H1 (cell line): ENCODE measurements around the gene RAD54L. TPM values are rescaled to one million over a fixed set of nuclear protein-coding genes. Genes with fewer than 3 reads are reported as not detected.

Experiments
- EP300 ChIP-seq, 2 experiments: IDR thresholded peaks; 1 replicate in 1 of 2; 2 replicates in 1 of 2; pipeline ENCODE4 v1.6.1; 2011 to 2012; ENCODE audit warnings: low read depth in 2 of 2, low read length in 2 of 2, mild to moderate bottlenecking in 2 of 2, borderline replicate concordance in 1 of 2, inconsistent platforms in 1 of 2, moderate library complexity in 1 of 2
- FOSL1 ChIP-seq: IDR thresholded peaks from 2 replicates; pipeline ENCODE4 v1.6.1; 2011; ENCODE audit warnings: mild to moderate bottlenecking, low read depth, low read length, moderate library complexity; ENCODE audit not compliant: insufficient read depth
- SP4 ChIP-seq: IDR thresholded peaks from 2 replicates; pipeline ENCODE4 v1.6.1; 2012; ENCODE audit warnings: low read length, inconsistent platforms
- SRF ChIP-seq: IDR thresholded peaks from 2 replicates; pipeline ENCODE4 v1.6.1; 2011; ENCODE audit warnings: mild to moderate bottlenecking, low read depth, low read length, moderate library complexity
- TAF1 ChIP-seq: IDR thresholded peaks from 2 replicates; pipeline ENCODE4 v1.6.1; 2011; ENCODE audit warnings: mild to moderate bottlenecking, low read depth, low read length
- polyA plus RNA-seq, 7 experiments: library from polyadenylated mRNA; depleted of rRNA in 3 of 7; stranded (reverse) in 5 of 7; unstranded in 2 of 7; fragments of >200 nt in 5 of 7; fragments of 200-250 nt in 2 of 7; gene quantifications; 1 replicate in 5 of 7; 2 replicates in 1 of 7; 4 replicates in 1 of 7; pipeline versions ENCODE4 v1.2.1 to v1.2.3, GENCODE V29; 2011 to 2013; ENCODE audit warnings: missing spikeins in 2 of 7, mixed read lengths in 2 of 7
- total RNA-seq: library from RNA; stranded (reverse); fragmentation: NEBNext Ultra II Directional; extraction: Animal tissue kit (Norgen Biotek cat#: 25700); gene quantifications from 2 replicates; pipeline ENCODE4 v1.2.1, GENCODE V29; 2021

The RAD54L gene
- total and polyA plus RNA-seq, 2 of the 8 experiments (the other 6 are each of a cell fraction or from before 2014, with no cell fraction given) = 43.5 to 50.3 TPM

DNA sequence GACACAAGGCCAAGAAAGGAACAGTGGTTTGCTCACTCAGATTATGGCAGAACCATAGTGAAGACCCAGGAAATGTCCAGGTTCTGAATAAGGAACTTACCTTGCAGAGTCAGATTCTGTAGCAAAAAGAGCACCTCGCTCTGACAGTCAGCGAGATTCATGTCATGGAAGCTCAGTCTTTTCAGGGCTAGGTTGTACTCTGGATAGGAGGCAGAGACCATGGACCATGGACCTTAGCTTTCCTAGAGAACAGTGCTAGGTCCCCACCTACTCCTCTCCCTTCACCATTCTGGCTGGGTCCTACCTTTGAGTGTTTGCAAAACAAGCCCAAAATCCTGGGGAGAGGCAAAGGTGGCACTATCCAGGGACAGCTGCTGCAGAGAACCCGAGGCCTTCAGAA, 32.5 kb downstream of the RAD54L start (continued):
- TF ChIP-seq SP4 (no peak), SRF (no peak), EP300 (IDR thresholded peaks at IDR 0.05; ENCODE audit: borderline replicate concordance in 1 of 2, low read depth in 2 of 2, low read length in 2 of 2) (no peak), TAF1 (no peak), FOSL1 (no peak)
